Panc1 (cell line): Measurements from ENCODE around the gene TNIK. TPM values are rescaled to one million over a fixed set of nuclear protein-coding genes. Genes with fewer than 3 reads are reported as not detected.

Experiments used
- ATAC-seq: fragments of 200-7000 bp; cut with Tn5 transposase; 2 replicates; pipeline ENCODE4 v1.9.1; 2020; ENCODE audit warnings: mild to moderate bottlenecking, moderate library complexity
- BruUV-seq: library from RNA; stranded (reverse); fragments of 400-500 nt; replicated peaks from 2 replicates; lab custom pipeline; 2021; lab: Mats Ljungman, UMichigan
- CTCF ChIA-PET: fragments of 300-600 bp; sonication (Branson Sonifier 250); formaldehyde crosslinking; loops from one replicate; lab custom pipeline; 2022; ENCODE audit warnings: antibody characterized with exemption; lab: Charles Lee
- POLR2A ChIA-PET: fragments of 300-600 bp; sonication (Branson Sonifier 250); formaldehyde crosslinking; loops from one replicate; lab custom pipeline; 2022; ENCODE audit warnings: antibody characterized with exemption; lab: Charles Lee
- DNase-seq: peaks from one replicate; pipeline ENCODE4 v3.0.0-alpha.2; 2010; ENCODE audit warnings: low read depth, low spot score
- H3K27ac ChIP-seq: 2 replicates; pipeline ENCODE4 v1.5.1; 2011; ENCODE audit warnings: mild to moderate bottlenecking, low read length, inconsistent platforms
- H3K27me3 ChIP-seq: fragments of 200-500 bp; sonication (Bioruptor generic); 2 replicates; pipeline ENCODE4 v1.6.0; 2014; ENCODE audit warnings: low read length, inconsistent platforms; ENCODE audit not compliant: control insufficient read depth, insufficient read depth
- H3K36me3 ChIP-seq: fragments of 200-500 bp; sonication (Bioruptor generic); 2 replicates; pipeline ENCODE4 v1.5.1; 2014; ENCODE audit warnings: inconsistent platforms, mild to moderate bottlenecking, low read length, moderate library complexity; ENCODE audit not compliant: control insufficient read depth, insufficient read depth
- H3K4me1 ChIP-seq: 2 replicates; pipeline ENCODE4 v1.5.1; 2011; ENCODE audit warnings: inconsistent platforms, mild to moderate bottlenecking, low read length, moderate library complexity; ENCODE audit not compliant: control insufficient read depth, insufficient read depth
- H3K4me3 ChIP-seq, 2 experiments: 2 replicates each; pipeline ENCODE4 v1.5.1; 2011 to 2012; ENCODE audit warnings: low read depth in 2 of 2, low read length in 2 of 2, mild to moderate bottlenecking in 2 of 2, inconsistent platforms in 1 of 2, moderate library complexity in 1 of 2
- H3K9me3 ChIP-seq: fragments of 200-500 bp; sonication (Bioruptor generic); 2 replicates; pipeline ENCODE4 v1.5.1; 2014; ENCODE audit warnings: low read depth, mild to moderate bottlenecking, inconsistent platforms, low read length, moderate library complexity; ENCODE audit not compliant: control insufficient read depth, insufficient read depth
- POLR2AphosphoS5 ChIP-seq: IDR thresholded peaks from 2 replicates; pipeline ENCODE4 v1.6.1; 2012; ENCODE audit warnings: mild to moderate bottlenecking, low read depth, low read length, moderate library complexity
- SIN3A ChIP-seq: IDR thresholded peaks from 2 replicates; pipeline ENCODE4 v1.6.1; 2012; ENCODE audit warnings: low read depth, mild to moderate bottlenecking, low read length, moderate library complexity, borderline replicate concordance; ENCODE audit not compliant: insufficient read depth
- TCF7L2 ChIP-seq: IDR thresholded peaks from 2 replicates; pipeline ENCODE4 v1.6.1; 2011; ENCODE audit warnings: mild to moderate bottlenecking, low read depth, low read length, inconsistent platforms
- in situ Hi-C: cut with HindIII; loops from 2 replicates; pipeline ENCODE4 v1.10.0; 2016; ENCODE audit warnings: low sequenced_read_pairs, low pct_unique_long_range_greater_than_20kb
- intact Hi-C: fragments of 100-400 bp; cut with micrococcal nuclease; formaldehyde crosslinking; loops from one replicate; pipeline ENCODE4 v1.10.0; 2022; ENCODE audit not compliant: unreplicated experiment
- total RNA-seq: library from RNA; stranded (reverse); gene quantifications from one replicate; pipeline ENCODE4 v1.2.1, GENCODE V29; 2021; ENCODE audit not compliant: unreplicated experiment
- TF ChIP-seq, protein P1 (sequence below): fragments of 450-650 bp; IDR thresholded peaks from 2 replicates; pipeline ENCODE4 v1.5.1; 2017; ENCODE audit warnings: mild to moderate bottlenecking
- TF ChIP-seq, protein P2 (sequence below), 2 experiments: IDR thresholded peaks; 2 replicates each; pipeline ENCODE4 v1.6.1; 2011 to 2012; ENCODE audit warnings: low read depth in 2 of 2, control low read depth in 1 of 2, low read length in 1 of 2, mild to moderate bottlenecking in 1 of 2, moderate library complexity in 1 of 2; ENCODE audit not compliant: insufficient read depth in 1 of 2

Gene TNIK
- total RNA-seq, 1 experiment from 2014 or later: 1.9 TPM

DNA sequence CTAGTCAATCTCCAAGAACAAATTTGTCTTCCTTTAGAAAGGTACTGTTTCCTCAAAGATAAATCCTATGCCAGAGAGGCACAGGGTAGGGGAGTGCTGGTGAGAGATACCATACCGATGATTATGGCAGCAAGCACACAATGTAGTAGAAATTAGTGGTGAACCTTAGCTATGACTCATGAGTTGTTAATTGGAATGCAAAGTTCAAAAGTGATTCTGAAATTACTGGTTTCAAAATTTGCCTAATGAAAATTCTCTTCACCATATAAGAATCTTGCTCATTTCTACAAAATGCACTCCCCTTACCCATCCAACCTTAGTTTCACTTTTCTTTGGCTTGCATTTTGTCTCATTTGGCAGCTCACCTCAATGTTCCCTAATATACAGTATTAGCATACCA, 294.2 kb downstream of the TNIK start:
- H3K9me3 ChIP-seq: no peaks in the 10 kb centered on the region
- BruUV-seq: no TSS peak
- no peak for DNase-seq
- intact Hi-C loops: loop anchor here (5.0 kb wide), 1 partner anchor 204 kb away; no protein-coding TSS in a partner anchor
- H3K4me3 ChIP-seq: no peak overlapping the region
- H3K27ac ChIP-seq: no peak overlapping the region
- POLR2A ChIA-PET: no interaction called here
- no peaks in the 10 kb centered on the region for H3K27me3 ChIP-seq
- no peak for ATAC-seq
- no peaks in the 10 kb centered on the region for H3K4me1 ChIP-seq
- CTCF ChIA-PET: no interaction called here
- no peak for TF ChIP-seq POLR2AphosphoS5
- no peak for TF ChIP-seq TCF7L2
- TF ChIP-seq, protein P1, sequence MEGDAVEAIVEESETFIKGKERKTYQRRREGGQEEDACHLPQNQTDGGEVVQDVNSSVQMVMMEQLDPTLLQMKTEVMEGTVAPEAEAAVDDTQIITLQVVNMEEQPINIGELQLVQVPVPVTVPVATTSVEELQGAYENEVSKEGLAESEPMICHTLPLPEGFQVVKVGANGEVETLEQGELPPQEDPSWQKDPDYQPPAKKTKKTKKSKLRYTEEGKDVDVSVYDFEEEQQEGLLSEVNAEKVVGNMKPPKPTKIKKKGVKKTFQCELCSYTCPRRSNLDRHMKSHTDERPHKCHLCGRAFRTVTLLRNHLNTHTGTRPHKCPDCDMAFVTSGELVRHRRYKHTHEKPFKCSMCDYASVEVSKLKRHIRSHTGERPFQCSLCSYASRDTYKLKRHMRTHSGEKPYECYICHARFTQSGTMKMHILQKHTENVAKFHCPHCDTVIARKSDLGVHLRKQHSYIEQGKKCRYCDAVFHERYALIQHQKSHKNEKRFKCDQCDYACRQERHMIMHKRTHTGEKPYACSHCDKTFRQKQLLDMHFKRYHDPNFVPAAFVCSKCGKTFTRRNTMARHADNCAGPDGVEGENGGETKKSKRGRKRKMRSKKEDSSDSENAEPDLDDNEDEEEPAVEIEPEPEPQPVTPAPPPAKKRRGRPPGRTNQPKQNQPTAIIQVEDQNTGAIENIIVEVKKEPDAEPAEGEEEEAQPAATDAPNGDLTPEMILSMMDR: no peak
- no peak for TF ChIP-seq SIN3A
- TF ChIP-seq, protein P2, sequence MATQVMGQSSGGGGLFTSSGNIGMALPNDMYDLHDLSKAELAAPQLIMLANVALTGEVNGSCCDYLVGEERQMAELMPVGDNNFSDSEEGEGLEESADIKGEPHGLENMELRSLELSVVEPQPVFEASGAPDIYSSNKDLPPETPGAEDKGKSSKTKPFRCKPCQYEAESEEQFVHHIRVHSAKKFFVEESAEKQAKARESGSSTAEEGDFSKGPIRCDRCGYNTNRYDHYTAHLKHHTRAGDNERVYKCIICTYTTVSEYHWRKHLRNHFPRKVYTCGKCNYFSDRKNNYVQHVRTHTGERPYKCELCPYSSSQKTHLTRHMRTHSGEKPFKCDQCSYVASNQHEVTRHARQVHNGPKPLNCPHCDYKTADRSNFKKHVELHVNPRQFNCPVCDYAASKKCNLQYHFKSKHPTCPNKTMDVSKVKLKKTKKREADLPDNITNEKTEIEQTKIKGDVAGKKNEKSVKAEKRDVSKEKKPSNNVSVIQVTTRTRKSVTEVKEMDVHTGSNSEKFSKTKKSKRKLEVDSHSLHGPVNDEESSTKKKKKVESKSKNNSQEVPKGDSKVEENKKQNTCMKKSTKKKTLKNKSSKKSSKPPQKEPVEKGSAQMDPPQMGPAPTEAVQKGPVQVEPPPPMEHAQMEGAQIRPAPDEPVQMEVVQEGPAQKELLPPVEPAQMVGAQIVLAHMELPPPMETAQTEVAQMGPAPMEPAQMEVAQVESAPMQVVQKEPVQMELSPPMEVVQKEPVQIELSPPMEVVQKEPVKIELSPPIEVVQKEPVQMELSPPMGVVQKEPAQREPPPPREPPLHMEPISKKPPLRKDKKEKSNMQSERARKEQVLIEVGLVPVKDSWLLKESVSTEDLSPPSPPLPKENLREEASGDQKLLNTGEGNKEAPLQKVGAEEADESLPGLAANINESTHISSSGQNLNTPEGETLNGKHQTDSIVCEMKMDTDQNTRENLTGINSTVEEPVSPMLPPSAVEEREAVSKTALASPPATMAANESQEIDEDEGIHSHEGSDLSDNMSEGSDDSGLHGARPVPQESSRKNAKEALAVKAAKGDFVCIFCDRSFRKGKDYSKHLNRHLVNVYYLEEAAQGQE (IDR thresholded peaks at IDR 0.05; ENCODE audit: insufficient read depth in 1 of 2, low read depth in 2 of 2, low read length in 1 of 2): no peak
- in situ Hi-C loops: no loop called here
- H3K36me3 ChIP-seq: no peaks in the 10 kb centered on the region

DNA sequence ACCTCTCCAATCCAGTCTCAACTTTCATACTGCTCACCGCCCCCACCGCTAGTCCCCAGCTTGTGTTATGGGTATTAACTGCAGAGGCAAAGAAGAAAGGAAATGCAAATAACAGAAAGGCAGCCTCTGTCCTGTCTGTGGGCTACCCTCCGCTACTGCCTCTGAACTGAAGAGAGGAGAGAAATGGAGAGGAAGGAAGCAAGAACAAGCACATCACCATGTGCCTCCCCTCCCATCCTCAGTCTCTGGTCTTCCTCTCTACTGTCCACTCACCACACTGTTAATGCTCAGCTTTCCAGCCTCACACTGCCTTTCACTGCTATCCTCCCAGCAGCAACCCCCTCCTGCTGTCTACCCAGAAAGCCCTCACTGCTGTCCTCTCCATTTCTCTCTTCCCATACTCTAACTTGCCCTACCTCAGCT, 294.7 kb downstream of the TNIK start:
- CTCF ChIA-PET: no interaction called here
- Histone ChIP-seq H3K9me3 (no peaks in the 10 kb centered on the region), H3K4me3 (no peak overlapping the region), H3K36me3 (no peaks in the 10 kb centered on the region), H3K4me1 (no peaks in the 10 kb centered on the region), H3K27me3 (no peaks in the 10 kb centered on the region), H3K27ac (no peak overlapping the region)
- BruUV-seq: no TSS peak
- DNase-seq (no peak), ATAC-seq (no peak)
- in situ Hi-C loops (no loop called here), intact Hi-C loops (loop anchor here (5.0 kb wide), 1 partner anchor 203 kb away; no protein-coding TSS in a partner anchor)
- POLR2A ChIA-PET: no interaction called here
- TF ChIP-seq SIN3A: no peak
- TF ChIP-seq TCF7L2: no peak
- TF ChIP-seq, protein P2 (IDR thresholded peaks at IDR 0.05; ENCODE audit: insufficient read depth in 1 of 2, low read depth in 2 of 2, low read length in 1 of 2): no peak
- TF ChIP-seq POLR2AphosphoS5: no peak
- TF ChIP-seq, protein P1: no peak
